ENCODE measurements around the gene EPS8L2. TPM values are rescaled to one million over a fixed set of nuclear protein-coding genes. Genes with fewer than 3 reads are reported as not detected.

Gene EPS8L2
- total and polyA plus RNA-seq, 2 of the 8 experiments (the other 6 are each of a cell fraction or from before 2014, with no cell fraction given), result 38.5 to 57.0 TPM

DNA sequence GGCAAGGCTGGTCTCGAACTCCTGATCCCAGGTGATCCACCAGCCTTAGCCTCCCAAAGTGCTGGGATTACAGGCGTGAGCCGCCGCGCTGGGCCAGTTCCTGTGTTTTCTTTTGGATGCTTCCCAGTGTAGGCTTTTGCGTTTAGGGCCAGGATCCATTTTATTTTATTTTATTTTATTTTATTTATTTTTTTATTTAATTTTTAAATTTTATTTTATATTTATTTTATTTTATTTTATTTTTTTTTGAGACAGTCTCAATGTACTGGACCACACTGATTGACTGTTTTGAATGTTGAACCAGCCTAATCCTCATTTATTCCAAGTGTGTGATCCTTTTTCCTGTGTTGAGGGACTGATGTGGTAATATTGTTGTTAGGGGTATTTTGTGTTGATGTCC, 8.4 kb downstream of the EPS8L2 start (continued):
- TF ChIP-seq, protein P1, sequence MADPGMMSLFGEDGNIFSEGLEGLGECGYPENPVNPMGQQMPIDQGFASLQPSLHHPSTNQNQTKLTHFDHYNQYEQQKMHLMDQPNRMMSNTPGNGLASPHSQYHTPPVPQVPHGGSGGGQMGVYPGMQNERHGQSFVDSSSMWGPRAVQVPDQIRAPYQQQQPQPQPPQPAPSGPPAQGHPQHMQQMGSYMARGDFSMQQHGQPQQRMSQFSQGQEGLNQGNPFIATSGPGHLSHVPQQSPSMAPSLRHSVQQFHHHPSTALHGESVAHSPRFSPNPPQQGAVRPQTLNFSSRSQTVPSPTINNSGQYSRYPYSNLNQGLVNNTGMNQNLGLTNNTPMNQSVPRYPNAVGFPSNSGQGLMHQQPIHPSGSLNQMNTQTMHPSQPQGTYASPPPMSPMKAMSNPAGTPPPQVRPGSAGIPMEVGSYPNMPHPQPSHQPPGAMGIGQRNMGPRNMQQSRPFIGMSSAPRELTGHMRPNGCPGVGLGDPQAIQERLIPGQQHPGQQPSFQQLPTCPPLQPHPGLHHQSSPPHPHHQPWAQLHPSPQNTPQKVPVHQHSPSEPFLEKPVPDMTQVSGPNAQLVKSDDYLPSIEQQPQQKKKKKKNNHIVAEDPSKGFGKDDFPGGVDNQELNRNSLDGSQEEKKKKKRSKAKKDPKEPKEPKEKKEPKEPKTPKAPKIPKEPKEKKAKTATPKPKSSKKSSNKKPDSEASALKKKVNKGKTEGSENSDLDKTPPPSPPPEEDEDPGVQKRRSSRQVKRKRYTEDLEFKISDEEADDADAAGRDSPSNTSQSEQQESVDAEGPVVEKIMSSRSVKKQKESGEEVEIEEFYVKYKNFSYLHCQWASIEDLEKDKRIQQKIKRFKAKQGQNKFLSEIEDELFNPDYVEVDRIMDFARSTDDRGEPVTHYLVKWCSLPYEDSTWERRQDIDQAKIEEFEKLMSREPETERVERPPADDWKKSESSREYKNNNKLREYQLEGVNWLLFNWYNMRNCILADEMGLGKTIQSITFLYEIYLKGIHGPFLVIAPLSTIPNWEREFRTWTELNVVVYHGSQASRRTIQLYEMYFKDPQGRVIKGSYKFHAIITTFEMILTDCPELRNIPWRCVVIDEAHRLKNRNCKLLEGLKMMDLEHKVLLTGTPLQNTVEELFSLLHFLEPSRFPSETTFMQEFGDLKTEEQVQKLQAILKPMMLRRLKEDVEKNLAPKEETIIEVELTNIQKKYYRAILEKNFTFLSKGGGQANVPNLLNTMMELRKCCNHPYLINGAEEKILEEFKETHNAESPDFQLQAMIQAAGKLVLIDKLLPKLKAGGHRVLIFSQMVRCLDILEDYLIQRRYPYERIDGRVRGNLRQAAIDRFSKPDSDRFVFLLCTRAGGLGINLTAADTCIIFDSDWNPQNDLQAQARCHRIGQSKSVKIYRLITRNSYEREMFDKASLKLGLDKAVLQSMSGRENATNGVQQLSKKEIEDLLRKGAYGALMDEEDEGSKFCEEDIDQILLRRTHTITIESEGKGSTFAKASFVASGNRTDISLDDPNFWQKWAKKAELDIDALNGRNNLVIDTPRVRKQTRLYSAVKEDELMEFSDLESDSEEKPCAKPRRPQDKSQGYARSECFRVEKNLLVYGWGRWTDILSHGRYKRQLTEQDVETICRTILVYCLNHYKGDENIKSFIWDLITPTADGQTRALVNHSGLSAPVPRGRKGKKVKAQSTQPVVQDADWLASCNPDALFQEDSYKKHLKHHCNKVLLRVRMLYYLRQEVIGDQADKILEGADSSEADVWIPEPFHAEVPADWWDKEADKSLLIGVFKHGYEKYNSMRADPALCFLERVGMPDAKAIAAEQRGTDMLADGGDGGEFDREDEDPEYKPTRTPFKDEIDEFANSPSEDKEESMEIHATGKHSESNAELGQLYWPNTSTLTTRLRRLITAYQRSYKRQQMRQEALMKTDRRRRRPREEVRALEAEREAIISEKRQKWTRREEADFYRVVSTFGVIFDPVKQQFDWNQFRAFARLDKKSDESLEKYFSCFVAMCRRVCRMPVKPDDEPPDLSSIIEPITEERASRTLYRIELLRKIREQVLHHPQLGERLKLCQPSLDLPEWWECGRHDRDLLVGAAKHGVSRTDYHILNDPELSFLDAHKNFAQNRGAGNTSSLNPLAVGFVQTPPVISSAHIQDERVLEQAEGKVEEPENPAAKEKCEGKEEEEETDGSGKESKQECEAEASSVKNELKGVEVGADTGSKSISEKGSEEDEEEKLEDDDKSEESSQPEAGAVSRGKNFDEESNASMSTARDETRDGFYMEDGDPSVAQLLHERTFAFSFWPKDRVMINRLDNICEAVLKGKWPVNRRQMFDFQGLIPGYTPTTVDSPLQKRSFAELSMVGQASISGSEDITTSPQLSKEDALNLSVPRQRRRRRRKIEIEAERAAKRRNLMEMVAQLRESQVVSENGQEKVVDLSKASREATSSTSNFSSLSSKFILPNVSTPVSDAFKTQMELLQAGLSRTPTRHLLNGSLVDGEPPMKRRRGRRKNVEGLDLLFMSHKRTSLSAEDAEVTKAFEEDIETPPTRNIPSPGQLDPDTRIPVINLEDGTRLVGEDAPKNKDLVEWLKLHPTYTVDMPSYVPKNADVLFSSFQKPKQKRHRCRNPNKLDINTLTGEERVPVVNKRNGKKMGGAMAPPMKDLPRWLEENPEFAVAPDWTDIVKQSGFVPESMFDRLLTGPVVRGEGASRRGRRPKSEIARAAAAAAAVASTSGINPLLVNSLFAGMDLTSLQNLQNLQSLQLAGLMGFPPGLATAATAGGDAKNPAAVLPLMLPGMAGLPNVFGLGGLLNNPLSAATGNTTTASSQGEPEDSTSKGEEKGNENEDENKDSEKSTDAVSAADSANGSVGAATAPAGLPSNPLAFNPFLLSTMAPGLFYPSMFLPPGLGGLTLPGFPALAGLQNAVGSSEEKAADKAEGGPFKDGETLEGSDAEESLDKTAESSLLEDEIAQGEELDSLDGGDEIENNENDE (IDR thresholded peaks at IDR 0.05; ENCODE audit: insufficient replicate concordance, low read length), result no peak
- TF ChIP-seq, protein P2, sequence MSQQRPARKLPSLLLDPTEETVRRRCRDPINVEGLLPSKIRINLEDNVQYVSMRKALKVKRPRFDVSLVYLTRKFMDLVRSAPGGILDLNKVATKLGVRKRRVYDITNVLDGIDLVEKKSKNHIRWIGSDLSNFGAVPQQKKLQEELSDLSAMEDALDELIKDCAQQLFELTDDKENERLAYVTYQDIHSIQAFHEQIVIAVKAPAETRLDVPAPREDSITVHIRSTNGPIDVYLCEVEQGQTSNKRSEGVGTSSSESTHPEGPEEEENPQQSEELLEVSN (IDR thresholded peaks at IDR 0.05), result no peak
- TF ChIP-seq POLR2A (IDR thresholded peaks at IDR 0.05; ENCODE audit: control extremely low read depth in 1 of 2, low read depth in 2 of 2, low read length in 2 of 2) (no peak), RFX5 (IDR thresholded peaks at IDR 0.05; ENCODE audit: borderline replicate concordance, low read depth, low read length) (no peak), KDM4A (IDR thresholded peaks at IDR 0.05; ENCODE audit: low read depth, low read length, severe bottlenecking) (no peak), TCF12 (IDR thresholded peaks at IDR 0.05; ENCODE audit: low read depth, low read length) (no peak), ATF2 (IDR thresholded peaks at IDR 0.05; ENCODE audit: low read length) (no peak), NANOG (IDR thresholded peaks at IDR 0.05; ENCODE audit: insufficient read depth, low read depth, low read length, poor library complexity, severe bottlenecking) (no peak), EGR1 (IDR thresholded peaks at IDR 0.05; ENCODE audit: borderline replicate concordance, low read depth, low read length) (no peak), TEAD4 (IDR thresholded peaks at IDR 0.05; ENCODE audit: low read depth, low read length) (no peak)

Measured in H1 (cell line).